Thyroid gland (tissue), 4 donors: Measurements from ENCODE around the gene ACTA2. TPM values are rescaled to one million over a fixed set of nuclear protein-coding genes. Genes with fewer than 3 reads are reported as not detected.
A peak's percentile ranks its signal among the peaks of the same experiment; 100 is the strongest.

Experiments
- DNase-seq, 2 donors: peaks; one replicate each; pipeline ENCODE4 v3.0.0-alpha.2; 2019
- H3K27ac ChIP-seq, 3 donors: fragments of 200-600 bp; sonication (generic); 1 replicate in 2 of 3; 2 replicates in 1 of 3; pipeline ENCODE4 v1.5.1; 2016 to 2019; ENCODE audit warnings: mild to moderate bottlenecking in 1 of 3, moderate library complexity in 1 of 3
- H3K27me3 ChIP-seq: fragments of 200-600 bp; sonication (generic); one replicate; pipeline ENCODE4 v1.5.1; 2019
- H3K36me3 ChIP-seq, 2 donors: fragments of 200-600 bp; sonication (generic); one replicate each; pipeline ENCODE4 v1.5.1; 2016 to 2019
- H3K4me1 ChIP-seq, 2 donors: fragments of 200-600 bp; sonication (generic); one replicate each; pipeline ENCODE4 v1.5.1; 2017 to 2019
- H3K4me3 ChIP-seq, 3 donors: fragments of 200-600 bp; sonication (generic); replicated peaks in 1 of 3; 1 replicate in 2 of 3; 2 replicates in 1 of 3; pipeline ENCODE4 v1.5.1; 2016; ENCODE audit warnings: mild to moderate bottlenecking in 1 of 3
- H3K9me3 ChIP-seq: fragments of 200-600 bp; sonication (generic); one replicate; pipeline ENCODE4 v1.5.1; 2017
- POLR2A ChIP-seq, 2 donors: fragments of 450-650 bp; IDR thresholded peaks; one replicate each; pipeline ENCODE4 v1.6.1; 2017; ENCODE audit warnings: antibody characterized with exemption in 2 of 2, mild to moderate bottlenecking in 2 of 2, moderate library complexity in 1 of 2
- WGBS, 2 donors: methylation state at CpG; one replicate each; pipeline ENCODE4 v1.1.5; 2017; 5-methylcytosine and 5-hydroxymethylcytosine counted together
- intact Hi-C: fragments of 100-400 bp; cut with DNase I; formaldehyde crosslinking; loops from one replicate; pipeline ENCODE4 v1.15.1; 2023
- total RNA-seq, 4 donors: library from RNA; depleted of rRNA; stranded (reverse); fragments of >200 nt; gene quantifications; one replicate each; pipeline ENCODE4 v1.2.3, GENCODE V29; 2016
- TF ChIP-seq, protein P1 (sequence below), 6 experiments: fragments of 200-600 bp in 3 of 6; fragments of 450-650 bp in 3 of 6; sonication (generic) in 3 of 6; IDR thresholded peaks; one replicate each; pipeline ENCODE4 v1.5.1; 2016 to 2019; ENCODE audit warnings: antibody characterized with exemption in 6 of 6, mild to moderate bottlenecking in 2 of 6, inconsistent platforms in 1 of 6, moderate library complexity in 1 of 6

The ACTA2 gene
- total RNA-seq, 4 donors from 2014 or later, result 61.5 to 173 (median 72.2) TPM

GRCh38 chr10:88958721-88959120, 6.1 kb upstream of the ACTA2 start:
- no peaks in the 10 kb centered on the region for H3K36me3 ChIP-seq
- 97 to 98% methylated on average over 6 of the region's 6 CpGs for WGBS, 2 donors
- no peaks in the 10 kb centered on the region for H3K27me3 ChIP-seq
- H3K9me3 ChIP-seq, result no peaks in the 10 kb centered on the region
- intact Hi-C loops, result no loop called here
- H3K27ac ChIP-seq, result no peak overlapping the region
- H3K4me1 ChIP-seq, result no peaks in the 10 kb centered on the region
- no peak for DNase-seq
- TF ChIP-seq, protein P1, sequence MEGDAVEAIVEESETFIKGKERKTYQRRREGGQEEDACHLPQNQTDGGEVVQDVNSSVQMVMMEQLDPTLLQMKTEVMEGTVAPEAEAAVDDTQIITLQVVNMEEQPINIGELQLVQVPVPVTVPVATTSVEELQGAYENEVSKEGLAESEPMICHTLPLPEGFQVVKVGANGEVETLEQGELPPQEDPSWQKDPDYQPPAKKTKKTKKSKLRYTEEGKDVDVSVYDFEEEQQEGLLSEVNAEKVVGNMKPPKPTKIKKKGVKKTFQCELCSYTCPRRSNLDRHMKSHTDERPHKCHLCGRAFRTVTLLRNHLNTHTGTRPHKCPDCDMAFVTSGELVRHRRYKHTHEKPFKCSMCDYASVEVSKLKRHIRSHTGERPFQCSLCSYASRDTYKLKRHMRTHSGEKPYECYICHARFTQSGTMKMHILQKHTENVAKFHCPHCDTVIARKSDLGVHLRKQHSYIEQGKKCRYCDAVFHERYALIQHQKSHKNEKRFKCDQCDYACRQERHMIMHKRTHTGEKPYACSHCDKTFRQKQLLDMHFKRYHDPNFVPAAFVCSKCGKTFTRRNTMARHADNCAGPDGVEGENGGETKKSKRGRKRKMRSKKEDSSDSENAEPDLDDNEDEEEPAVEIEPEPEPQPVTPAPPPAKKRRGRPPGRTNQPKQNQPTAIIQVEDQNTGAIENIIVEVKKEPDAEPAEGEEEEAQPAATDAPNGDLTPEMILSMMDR (IDR thresholded peaks at IDR 0.05), result no peak
- no peak for TF ChIP-seq POLR2A (IDR thresholded peaks at IDR 0.05)
- no peak overlapping the region for H3K4me3 ChIP-seq

- Histone ChIP-seq H3K27ac (no peak overlapping the region), H3K36me3 (no peaks in the 10 kb centered on the region), H3K9me3 (no peaks in the 10 kb centered on the region), H3K27me3 (no peaks in the 10 kb centered on the region), H3K4me3 (no peak overlapping the region), H3K4me1 (peaks cover under 1% of the 10 kb centered on the region in 2 donors)
- intact Hi-C loops, result no loop called here
- no peak for DNase-seq
- no peak for TF ChIP-seq POLR2A (IDR thresholded peaks at IDR 0.05)
- TF ChIP-seq, protein P1 (IDR thresholded peaks at IDR 0.05), result no peak
- 77 to 88% methylated on average over 1 of the region's 1 CpG for WGBS, 2 donors
Observed at GRCh38 chr10:88957381-88957780, 4.8 kb upstream of the ACTA2 start.

GRCh38 chr10:88954458-88955083, 2.0 kb upstream of the ACTA2 start:
- Histone ChIP-seq H3K9me3 (no peaks in the 10 kb centered on the region), H3K4me1 (peaks cover 18 to 21% of the 10 kb centered on the region in 2 donors), H3K4me3 (no peak overlapping the region), H3K27me3 (no peaks in the 10 kb centered on the region), H3K27ac (no peak overlapping the region), H3K36me3 (no peaks in the 10 kb centered on the region)
- WGBS, 2 donors, result 82 to 92% methylated on average over 4 of the region's 4 CpGs
- intact Hi-C loops, result no loop called here
- no peak for DNase-seq
- TF ChIP-seq, protein P1 (IDR thresholded peaks at IDR 0.05), result no peak
- no peak for TF ChIP-seq POLR2A (IDR thresholded peaks at IDR 0.05)

DNA sequence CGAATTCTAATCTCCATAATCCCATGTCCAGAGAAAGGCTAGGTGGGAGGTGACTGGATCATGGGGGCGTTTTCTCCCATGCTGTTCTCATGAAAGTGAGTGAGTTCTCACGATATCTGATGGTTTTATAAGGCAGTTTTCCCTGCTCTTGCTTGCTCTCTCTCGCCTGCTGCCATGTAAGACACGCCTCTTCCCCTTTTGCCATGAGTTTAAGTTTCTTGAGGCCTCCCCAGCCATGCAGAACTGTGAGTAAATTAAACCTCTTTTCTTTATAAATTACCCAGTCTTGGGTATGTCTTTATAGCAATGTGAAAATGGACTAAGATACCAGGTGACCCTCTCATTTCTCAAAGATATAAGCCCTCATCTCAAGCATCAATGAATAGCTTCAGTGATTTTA, 1.1 kb upstream of the ACTA2 start:
- Histone ChIP-seq H3K36me3 (no peaks in the 10 kb centered on the region), H3K4me3 (no peak overlapping the region), H3K27ac (peak overlapping the region in 1 of 3 donors; percentile 99), H3K4me1 (peaks cover 18 to 21% of the 10 kb centered on the region in 2 donors), H3K9me3 (no peaks in the 10 kb centered on the region), H3K27me3 (no peaks in the 10 kb centered on the region)
- no peak for DNase-seq
- TF ChIP-seq, protein P1 (IDR thresholded peaks at IDR 0.05), result no peak
- no peak for TF ChIP-seq POLR2A (IDR thresholded peaks at IDR 0.05)
- intact Hi-C loops, result no loop called here
- WGBS, 2 donors, result 91 to 92% methylated on average over 5 of the region's 5 CpGs

GRCh38 chr10:88949912-88950837, 2.4 kb downstream of the ACTA2 start:
- H3K27ac ChIP-seq, result peak overlapping the region; percentile 96 to 99 (median 98)
- TF ChIP-seq, protein P1 (IDR thresholded peaks at IDR 0.05), result no peak
- TF ChIP-seq POLR2A (IDR thresholded peaks at IDR 0.05), result no peak
- H3K4me3 ChIP-seq, result no peak overlapping the region
- H3K27me3 ChIP-seq, result no peaks in the 10 kb centered on the region
- no peaks in the 10 kb centered on the region for H3K9me3 ChIP-seq
- intact Hi-C loops, result no loop called here
- no peak for DNase-seq
- H3K4me1 ChIP-seq, result peaks cover 18 to 21% of the 10 kb centered on the region in 2 donors
- WGBS, 2 donors, result 64 to 81% methylated on average over 3 of the region's 3 CpGs
- no peaks in the 10 kb centered on the region for H3K36me3 ChIP-seq
